Activated CD4-positive, alpha-beta T cell treated with anti-CD3 and anti-CD28 coated beads for 48 hours (primary cell): ENCODE data around the gene MAD1L1.
"Not testable (repeated sequence)": the region's sequence is repeated elsewhere in the genome, so short reads cannot be mapped to it uniquely, and the experiment has no call there.

ENCODE experiments used
- DNase-seq: peaks from one replicate; pipeline ENCODE4 v3.0.0-alpha.2; 2020

MAD1L1 gene

GRCh38 chr7:1852517-1853430, 380.0 kb downstream of the MAD1L1 start:
- DNase-seq = no peak

GRCh38 chr7:1851721-1852516, 380.8 kb downstream of the MAD1L1 start:
- DNase-seq = no peak

- no peak for DNase-seq
These were observed 381.7 kb downstream of the MAD1L1 start for GRCh38 chr7:1850976-1851571.

DNA sequence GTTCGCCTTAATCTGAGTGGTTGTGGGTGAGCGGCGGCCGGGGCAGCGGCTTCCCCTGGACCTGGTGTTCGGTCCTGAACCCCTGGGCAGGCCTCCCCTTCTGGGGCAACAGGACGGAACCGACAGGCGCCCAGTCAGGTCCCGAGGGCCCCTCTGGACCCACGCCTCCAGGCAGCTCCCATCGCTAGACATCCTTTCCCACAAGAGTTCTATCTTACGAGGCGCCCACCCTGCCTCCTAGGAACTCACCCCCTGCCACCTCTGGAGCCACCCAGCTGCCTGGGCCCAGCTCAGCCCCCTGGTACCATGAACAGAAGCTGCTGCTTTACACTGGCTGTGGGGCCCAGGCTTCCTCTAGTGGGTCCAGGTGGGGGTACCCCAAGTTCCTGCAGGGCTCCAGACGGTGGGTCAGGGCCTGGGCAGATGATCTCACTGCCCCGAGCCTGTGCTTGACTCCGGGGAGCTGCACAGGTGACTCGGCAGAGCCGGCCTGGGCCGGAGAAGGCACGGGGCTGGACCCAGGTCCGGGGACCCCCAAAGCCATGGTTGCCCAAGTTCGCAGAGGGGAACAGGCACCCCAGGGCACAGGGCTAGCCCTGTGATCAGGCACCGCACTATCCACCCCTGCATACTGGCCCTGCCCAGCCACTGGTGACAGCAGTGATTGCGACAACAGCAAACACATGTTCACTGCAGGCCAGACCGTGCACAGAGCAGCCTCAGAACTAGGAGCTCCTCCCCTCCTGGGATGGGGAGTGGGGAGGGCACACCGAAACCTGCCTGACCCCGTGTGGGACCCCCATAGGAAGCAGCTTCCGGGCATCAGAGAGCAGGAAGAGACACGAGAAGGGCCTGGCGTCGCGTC, 382.4 kb downstream of the MAD1L1 start:
- DNase-seq = no peak

DNA sequence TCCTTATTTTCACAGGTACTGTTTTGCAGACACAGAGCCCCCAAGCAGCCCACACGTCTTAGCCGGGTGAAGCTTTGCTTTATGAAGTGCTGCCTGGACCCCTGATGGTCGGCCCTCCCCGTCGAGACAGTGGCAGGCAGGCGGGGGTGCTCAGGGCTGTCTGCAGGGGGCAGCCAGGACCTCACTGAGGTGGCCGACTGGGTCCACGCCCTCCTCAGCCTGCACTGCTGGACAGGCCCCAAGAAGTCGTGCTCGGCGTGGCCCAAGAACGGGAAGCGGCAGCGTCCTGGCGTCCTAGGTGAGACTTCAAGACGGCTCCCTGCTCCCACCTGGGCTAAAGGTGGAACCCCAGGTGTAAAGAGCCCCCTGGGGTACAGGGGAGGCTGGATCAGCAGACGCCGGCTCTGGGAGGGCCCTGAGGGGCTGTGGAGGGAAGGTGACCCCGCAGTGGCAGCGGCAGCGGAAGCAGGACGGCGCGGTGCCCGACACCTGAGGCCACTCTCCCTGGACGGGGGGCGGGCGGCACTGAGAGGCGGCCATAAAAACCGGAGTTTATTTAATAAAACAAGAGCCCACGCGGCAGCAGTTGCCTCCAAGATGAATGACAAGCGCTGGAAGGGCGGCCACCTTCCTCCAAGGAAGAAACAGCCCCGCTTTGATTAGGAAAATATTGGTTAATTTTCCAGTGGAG, 383.2 kb downstream of the MAD1L1 start:
- no peak for DNase-seq

- DNase-seq = no peak
These were observed 383.8 kb downstream of the MAD1L1 start for GRCh38 chr7:1848911-1849311.

DNA sequence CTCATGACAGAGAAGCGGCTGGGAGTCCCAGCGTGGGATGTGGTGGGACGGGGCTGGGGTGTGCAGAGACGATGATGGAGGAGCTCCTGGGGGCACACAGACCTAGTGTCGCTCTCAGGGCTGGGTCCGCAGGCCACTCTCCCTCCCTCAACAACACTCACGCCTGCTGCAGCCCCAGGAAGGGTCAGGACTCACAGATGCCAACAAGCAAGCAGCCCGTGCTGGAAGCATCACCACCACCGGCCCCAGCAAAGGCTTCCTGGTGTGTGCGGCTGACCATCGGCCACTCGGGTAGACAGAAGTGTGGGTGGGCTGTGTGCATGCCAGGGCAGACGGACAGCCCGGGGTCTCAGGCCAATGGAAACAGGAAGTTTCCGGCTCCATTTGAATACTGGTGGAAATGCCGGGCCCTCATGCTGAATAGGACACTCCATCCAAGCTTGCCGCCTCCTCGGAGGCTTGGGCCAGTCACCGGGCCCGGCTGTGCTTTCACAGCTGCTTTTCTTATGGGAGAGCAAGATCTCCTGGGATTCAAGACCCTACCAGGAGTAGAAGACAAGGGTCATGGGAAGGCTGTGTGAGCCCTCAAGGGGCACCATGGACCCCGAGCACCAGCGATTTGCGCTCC, 384.6 kb downstream of the MAD1L1 start:
- DNase-seq = no peak

DNA sequence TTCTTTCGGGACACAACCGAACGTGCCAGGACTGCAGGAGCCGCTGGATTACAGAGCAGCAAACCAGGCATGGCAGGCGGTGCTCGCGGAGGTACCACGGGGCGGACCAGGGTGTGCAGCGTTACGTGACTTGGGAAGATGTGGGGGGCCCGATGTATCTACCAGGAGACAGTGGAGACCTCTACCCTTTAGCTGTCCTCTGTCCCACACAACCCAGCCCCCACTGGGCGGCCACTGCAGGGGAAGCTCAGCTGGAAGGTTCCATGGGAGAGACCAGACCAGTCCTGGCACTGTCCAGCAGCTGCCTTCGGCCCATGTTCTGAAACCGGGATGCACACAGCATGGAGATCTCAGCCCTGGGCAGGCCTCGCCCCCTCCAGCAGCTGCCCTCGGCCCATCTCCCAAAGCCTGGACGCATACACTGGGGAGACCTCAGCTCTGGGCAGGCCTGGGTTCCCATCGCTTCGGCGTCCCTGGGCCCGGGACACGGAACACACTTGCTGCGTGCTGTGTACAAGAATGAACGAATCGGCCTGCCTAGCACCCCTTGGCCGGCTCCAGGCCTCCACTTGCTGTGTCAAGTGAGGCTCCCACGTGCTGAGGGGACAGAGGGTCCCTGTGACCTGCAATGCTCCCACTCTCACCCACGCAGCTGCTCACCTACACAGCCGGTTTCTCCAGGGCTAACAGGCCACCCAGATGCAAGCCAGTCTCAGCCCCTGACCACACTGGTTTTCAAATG, 385.3 kb downstream of the MAD1L1 start:
- no peak for DNase-seq

DNA sequence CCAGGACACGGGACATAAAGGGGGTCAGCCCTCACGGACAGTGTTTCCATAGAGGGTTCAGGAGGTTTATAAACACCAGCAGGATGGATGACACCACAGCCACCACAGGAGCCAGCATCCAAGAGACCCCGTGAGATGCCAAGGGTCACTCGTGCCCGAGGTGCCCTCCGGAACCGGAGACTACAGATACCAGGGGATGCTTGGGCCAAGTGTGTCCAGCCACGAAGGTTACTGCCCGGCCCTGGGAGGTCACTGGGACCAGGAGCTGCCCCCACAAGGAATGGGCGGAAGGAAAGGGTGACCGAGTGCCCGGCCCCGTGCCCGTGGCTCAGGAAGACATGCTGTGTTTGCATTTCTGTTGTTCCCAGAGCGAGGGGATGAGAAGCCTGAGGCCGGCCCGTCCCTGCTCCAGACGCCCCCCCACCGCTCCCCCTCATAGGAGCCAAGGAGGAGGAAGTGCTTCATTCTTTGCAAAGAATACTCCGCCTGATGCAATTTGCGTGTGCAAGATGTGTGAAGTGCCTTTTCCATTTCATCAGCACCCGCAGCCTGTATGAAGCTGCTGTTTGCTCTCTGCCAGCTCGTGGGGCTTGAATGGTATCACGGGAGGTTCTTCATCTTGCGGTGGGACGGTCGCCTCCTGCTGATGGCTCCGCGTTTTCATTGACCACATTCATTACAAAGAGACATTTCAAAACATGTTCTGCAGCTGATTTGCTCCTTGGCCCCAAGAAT, 386.2 kb downstream of the MAD1L1 start:
- DNase-seq = no peak

DNA sequence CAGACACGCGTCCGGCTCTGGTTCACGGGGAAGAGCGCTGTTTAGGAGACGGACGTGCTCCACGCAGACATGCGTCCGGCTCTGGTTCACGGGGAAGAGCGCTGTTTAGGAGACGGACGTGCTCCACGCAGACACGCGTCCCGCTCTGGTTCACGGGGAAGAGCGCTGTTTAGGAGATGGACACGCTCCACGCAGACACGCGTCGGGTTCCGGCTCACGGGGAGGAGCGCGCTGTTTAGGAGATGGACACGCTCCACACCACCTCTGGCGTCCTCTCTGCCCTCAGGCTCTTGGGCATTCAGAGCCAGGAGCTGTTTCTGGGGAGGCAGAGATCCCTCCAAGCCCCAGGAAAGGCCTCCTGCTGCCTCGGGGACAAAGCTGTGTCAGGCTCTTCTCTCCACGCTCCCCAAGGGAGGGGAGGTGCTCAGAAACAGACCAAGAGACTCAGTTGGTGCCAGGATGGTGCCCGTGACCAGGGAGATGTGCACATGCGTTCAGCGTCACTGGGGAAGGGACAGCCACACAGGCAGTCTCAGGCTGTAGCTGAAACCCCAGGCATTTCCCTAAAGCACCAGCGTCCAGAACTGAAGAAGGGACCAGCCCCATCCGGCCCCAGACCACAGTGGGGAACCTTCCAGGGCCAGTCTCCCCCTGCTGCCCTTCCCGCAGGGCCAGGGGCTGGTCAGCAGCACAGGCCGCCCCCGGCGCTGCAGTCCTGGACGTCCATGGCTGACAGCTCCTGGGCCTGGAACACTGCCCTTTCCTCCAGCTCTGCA, 387.0 kb downstream of the MAD1L1 start:
- no peak for DNase-seq

DNA sequence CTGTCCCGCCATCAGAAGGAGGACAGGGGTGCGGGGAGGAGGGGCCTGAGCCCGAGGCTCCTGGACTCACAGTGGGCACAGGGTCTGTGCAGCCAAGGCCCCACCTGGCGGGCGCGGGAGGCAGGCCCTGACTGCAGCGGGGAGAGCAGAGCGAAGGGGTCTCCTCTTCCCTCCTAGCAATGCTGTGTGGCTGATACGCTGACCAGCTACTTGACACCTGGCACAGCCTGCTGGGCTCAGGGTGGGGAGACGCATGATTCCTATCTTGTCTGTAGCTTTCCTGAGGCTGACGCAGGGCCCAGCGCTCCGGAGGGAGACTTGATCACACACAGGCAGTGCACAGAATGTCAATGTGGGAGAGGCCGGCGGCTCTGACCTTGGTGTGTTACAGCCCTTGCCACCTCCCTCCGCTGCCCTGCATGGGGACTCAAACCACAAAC, 387.8 kb downstream of the MAD1L1 start:
- DNase-seq = no peak

GRCh38 chr7:1844336-1844950, 388.3 kb downstream of the MAD1L1 start:
- DNase-seq = no peak

GRCh38 chr7:1843921-1844335, 388.8 kb downstream of the MAD1L1 start:
- no peak for DNase-seq

- DNase-seq = no peak
These were observed 389.4 kb downstream of the MAD1L1 start for GRCh38 chr7:1843271-1843861.

- DNase-seq = no peak
These were observed 390.2 kb downstream of the MAD1L1 start for GRCh38 chr7:1842321-1843221.

DNA sequence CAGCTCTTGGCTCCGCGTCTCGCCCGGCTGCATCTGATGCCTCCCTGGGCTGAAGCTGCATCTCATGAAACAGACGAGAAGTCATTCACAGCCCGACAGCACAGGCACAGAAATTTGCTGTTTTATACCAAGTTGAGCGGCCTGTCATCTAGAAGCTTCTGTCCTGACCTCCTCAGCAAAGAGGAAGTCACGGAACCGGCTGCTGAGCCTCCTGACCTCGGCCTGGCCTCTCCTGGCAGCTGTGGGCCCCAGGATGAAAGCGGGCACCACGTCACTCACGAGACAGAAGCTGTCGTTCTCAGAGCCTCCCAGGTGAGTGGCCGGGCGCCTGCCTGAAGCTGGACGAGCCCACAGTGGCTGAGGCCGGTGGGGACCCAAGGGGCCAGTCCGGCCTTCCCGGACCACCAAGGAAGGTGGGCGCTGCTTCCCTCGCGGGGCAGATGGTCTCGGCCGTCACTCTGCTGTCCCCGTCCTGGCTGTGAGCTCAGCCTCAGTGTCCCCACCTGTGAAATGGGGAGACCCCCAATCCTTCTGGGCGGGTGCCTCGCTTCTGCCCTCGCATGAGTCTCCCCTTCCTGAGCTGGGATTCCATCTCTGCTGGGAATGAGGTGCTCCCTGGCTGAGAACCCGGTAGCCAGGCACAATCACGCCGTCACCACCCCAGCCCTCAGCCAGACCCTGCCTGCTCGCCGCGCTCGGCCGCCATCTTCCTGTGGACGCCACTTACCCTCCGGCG, 391.3 kb downstream of the MAD1L1 start:
- DNase-seq = not testable (repeated sequence)
